HFF-Myc (cell line): ENCODE measurements around the gene RFX2.
"Not testable (repeated sequence)": the region's sequence is repeated elsewhere in the genome, so short reads cannot be mapped to it uniquely, and the experiment has no call there.

Experiments
- DNase-seq: peaks from one replicate; pipeline ENCODE4 v3.0.0-alpha.2; 2011; ENCODE audit warnings: low read depth; ENCODE audit errors: extremely low read depth
- H3K4me3 ChIP-seq: replicated peaks from 2 replicates; pipeline ENCODE4 v1.5.1; 2011; ENCODE audit warnings: low read depth, mild to moderate bottlenecking, control low read depth, low read length
- TF ChIP-seq, protein P1 (sequence below): IDR thresholded peaks from 2 replicates; pipeline ENCODE4 v1.5.1; 2012; ENCODE audit warnings: mild to moderate bottlenecking, low read depth, low read length, control low read depth; ENCODE audit errors: missing control alignments

RFX2 gene

DNA sequence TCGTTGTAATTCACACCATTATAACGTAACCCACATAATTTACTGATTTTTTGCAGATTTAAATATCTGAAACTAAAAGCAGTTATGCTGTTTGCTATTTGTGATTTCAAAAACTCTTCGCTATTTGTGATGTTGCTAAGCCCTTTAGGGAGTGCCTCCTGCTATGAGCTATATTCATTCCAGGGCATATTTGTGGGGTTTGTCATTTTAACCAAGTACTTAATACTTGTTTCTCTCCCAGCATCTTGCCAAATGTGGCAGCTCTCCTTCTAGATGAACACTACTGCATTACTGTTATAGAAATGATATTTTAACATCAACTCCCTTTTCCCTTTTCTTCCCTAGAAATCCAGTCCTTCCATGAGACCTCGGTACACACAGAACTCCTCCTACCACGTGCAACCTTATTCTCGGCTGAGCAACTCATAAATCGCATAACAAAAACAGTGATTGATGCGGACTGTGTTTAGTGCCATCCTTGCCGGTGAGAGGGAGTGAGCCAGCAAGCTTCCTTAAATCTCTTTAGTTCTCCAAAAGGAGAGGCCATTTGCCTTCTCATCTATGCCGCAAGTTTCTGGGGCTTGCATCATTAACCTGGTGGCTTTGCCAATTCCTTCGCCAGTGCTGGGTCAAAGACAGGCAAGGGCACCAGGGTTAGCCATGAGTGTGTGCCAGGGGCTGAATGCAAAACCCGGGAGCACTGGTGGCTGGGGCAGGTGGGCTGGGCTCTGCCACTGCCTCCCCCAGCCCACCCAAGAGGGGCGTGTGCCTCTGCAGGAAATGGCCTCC is 33.4 kb downstream of the RFX2 start:
- TF ChIP-seq, protein P1, sequence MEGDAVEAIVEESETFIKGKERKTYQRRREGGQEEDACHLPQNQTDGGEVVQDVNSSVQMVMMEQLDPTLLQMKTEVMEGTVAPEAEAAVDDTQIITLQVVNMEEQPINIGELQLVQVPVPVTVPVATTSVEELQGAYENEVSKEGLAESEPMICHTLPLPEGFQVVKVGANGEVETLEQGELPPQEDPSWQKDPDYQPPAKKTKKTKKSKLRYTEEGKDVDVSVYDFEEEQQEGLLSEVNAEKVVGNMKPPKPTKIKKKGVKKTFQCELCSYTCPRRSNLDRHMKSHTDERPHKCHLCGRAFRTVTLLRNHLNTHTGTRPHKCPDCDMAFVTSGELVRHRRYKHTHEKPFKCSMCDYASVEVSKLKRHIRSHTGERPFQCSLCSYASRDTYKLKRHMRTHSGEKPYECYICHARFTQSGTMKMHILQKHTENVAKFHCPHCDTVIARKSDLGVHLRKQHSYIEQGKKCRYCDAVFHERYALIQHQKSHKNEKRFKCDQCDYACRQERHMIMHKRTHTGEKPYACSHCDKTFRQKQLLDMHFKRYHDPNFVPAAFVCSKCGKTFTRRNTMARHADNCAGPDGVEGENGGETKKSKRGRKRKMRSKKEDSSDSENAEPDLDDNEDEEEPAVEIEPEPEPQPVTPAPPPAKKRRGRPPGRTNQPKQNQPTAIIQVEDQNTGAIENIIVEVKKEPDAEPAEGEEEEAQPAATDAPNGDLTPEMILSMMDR: no peak
- no peak overlapping the region for H3K4me3 ChIP-seq
- DNase-seq: no peak

DNA sequence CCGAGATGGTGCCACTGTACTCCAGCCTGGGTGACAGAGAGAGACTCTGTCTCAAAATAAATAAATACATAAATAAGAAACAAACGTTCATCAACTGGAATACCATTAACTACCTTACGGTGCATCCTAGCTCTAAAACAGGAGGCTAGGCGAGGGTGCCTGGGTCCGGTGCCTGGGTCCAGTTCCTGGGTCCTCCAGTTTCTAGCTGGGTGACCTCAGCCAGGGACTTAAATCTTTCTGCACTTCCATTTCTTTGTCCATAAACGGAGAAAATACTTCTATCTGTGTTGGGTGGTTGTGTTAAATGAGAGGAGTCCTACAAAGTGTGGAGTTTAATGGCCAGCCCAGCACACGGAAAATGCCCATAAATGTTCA is 34.0 kb downstream of the RFX2 start:
- TF ChIP-seq, protein P1: no peak
- no peak for DNase-seq
- no peak overlapping the region for H3K4me3 ChIP-seq

DNA sequence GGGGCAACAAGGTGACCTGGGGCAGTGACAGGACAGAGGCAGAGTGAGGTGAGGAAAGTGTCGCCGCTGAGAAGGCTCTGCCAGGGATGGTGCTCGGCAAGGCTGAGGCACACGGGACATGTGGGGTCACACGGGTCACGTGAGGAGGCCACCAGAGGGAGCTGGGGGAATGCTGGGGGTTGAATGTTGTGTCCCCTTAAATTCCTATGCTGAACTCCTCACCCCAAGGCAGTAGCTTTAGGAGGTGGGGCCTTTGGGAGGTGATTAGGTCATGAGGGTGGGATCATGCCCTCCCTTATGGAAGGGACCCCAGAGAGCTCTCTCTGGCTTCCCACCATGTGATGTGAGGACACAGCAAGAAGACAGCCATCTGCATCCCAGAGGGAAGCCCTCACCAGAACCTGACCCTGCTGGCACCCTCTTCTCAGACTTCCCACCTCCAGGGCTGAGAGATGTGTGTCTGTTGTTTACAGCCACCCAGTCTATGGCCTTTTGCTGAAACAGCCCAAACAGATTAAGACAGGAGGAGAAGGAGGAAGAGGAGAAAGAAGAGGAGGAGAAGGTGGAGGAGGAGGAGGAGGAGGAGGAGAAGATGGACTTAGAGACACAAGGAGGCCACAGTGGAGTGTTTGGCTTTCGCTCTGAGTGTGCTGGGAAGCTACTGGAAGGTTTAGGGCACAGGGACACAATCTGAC is 35.4 kb downstream of the RFX2 start:
- no peak overlapping the region for H3K4me3 ChIP-seq
- TF ChIP-seq, protein P1: no peak
- no peak for DNase-seq

DNA sequence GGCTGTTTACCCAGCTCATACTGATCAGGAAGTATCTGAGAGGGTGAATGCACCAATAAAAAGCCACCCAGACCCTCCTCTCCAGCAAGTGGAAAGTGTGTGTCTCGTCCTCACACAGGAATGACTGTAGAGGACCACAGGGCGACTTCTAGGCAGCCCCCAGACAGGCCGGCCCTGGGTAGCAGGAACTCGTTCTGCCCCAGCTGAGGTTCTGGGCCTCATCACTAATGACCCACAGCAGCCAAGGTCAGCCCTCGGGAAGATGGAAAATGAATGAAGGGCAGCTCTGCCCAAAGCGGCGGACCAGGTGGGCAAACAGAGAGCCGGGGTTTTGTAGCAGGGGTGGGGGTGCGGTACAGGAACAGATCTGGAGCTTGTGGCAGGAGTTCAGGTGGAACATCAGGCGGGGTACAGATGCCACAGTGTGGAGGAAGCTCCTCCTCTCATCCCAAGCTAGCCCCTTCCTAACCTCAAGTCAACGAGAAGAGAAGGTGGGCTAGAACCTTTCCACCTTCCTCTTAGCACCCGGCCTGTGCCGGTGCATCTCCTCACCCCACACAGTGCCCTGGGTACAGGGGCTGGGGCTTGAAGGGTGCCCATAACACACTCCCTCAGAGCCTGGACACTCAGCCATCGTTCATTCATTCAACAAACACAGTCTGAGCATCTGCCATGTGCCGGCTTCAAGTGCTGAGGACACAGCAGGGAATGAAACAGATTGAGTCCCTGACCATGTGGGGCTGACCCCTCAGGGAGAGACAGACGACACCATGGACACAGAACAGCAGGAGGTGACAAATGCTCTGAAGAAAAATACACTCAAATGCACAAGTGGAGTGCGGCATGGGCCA is 36.2 kb downstream of the RFX2 start:
- no peak overlapping the region for H3K4me3 ChIP-seq
- TF ChIP-seq, protein P1: no peak
- no peak for DNase-seq

DNA sequence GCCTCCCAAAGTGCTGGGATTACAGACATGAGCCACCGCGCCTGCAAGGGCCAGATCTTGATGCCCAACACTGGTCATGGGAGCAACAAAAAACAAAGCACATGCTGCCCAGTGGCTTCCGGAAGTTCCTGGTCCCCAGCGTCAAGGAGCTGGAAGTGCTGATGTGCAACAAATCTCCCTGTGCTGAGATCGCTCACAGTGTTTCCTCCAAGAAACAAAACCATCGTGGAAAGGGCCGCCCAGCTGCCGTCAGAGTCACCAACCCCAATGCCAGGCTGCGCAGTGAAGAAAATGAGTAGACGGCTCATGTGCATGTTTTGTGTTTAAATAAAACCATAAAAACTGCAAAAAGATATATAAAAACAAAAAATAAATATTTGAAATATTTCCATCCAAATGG is 37.1 kb downstream of the RFX2 start:
- not testable (repeated sequence) for DNase-seq, H3K4me3 ChIP-seq

DNA sequence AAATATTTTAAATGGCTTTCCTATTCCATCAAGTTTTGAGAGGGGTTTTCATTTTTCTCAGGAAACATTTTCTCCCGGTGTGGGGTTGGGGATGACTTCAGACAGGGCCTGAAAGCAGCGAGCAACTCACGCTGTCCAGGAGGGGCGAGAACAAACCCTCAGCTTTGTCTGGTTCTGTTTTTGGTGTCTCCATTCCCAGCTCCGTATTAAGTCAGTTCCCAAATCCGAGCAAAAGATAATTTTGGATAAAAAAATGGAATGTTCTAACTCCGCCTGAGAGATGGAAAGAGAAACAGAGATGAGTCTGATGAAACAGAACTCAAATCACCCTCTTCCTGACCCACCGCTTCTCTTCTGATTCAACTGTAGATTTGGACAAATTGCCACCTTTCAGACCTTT is 38.4 kb downstream of the RFX2 start:
- no peak for DNase-seq
- H3K4me3 ChIP-seq: no peak overlapping the region
- TF ChIP-seq, protein P1: no peak

DNA sequence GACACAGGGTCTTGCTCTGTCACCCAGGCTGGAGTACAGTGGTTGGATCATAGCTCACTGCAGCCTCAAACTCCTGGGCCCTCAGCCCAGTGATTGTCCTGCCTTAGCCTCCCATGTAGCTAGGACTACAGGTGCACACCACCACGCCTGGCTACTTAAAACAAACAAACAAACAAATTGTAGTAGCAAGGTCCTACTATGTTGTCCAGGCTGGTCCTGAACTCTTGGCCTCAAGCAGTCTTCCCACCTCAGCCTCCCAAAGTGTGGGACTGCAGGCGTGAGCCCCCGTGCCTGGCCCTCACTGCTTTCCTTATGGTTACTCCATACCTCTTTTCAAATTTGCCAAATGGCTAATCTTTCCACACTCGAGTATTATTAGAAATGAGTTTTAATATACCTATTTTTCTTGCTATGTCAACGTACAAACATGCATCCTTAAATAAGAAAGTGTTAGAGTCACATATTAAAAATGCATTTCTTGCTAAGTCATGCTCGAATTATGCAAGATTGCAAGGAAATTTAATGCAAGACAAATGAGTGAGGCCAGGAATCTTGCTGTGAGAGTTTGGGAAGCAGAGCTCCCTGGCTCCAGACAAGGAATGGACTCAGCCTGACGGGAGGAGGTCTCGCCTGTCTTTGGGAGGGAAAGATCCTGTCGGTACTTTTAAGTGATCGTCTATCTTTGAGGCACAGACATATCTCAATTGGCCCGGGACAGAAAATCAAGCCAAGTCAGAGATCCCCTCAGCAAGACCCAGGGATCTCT is 39.4 kb downstream of the RFX2 start:
- TF ChIP-seq, protein P1: no peak
- no peak overlapping the region for H3K4me3 ChIP-seq
- no peak for DNase-seq
